Neural progenitor cell (in vitro differentiated cells): ENCODE measurements around the gene FHOD3.

Experiments
- CTCF ChIP-seq: fragments of 200-600 bp; sonication (generic); IDR thresholded peaks from 2 replicates; pipeline ENCODE4 v1.5.1; 2017; ENCODE audit warnings: antibody characterized with exemption, mild to moderate bottlenecking
- EZH2 ChIP-seq: fragments of 200-600 bp; sonication (generic); IDR thresholded peaks from 2 replicates; pipeline ENCODE4 v1.6.1; 2017; ENCODE audit warnings: antibody characterized with exemption, mild to moderate bottlenecking, moderate library complexity
- EZH2phosphoT487 ChIP-seq: fragments of 200-600 bp; sonication (generic); IDR thresholded peaks from 2 replicates; pipeline ENCODE4 v1.6.1; 2017; ENCODE audit warnings: antibody characterized with exemption

GRCh38 chr18:36516726-36517125 is 219.2 kb downstream of the FHOD3 start:
- no peak for TF ChIP-seq CTCF
- no peak for TF ChIP-seq EZH2
- no peak for TF ChIP-seq EZH2phosphoT487
